GM12878 (cell line): ENCODE data around the gene GALNT17. TPM values are rescaled to one million over a fixed set of nuclear protein-coding genes. Genes with fewer than 3 reads are reported as not detected.

Source experiments
- ATAC-seq: fragments of 200-7000 bp; cut with Tn5 transposase; 3 replicates; pipeline ENCODE4 v1.9.1; 2020; ENCODE audit warnings: mild to moderate bottlenecking, moderate library complexity
- BruUV-seq: library from RNA; stranded (reverse); fragments of 400-500 nt; replicated peaks from 2 replicates; lab custom pipeline; 2021; lab: Mats Ljungman, UMichigan
- CTCF ChIA-PET: fragments of 300-600 bp; sonication (Branson Sonifier 250); formaldehyde crosslinking; extraction: SDS; loops from one replicate; lab custom pipeline; 2021; ENCODE audit warnings: inconsistent platforms; lab: Yijun Ruan, JAX
- POLR2A ChIA-PET: fragments of 350-600 bp; formaldehyde crosslinking; extraction: SDS; loops from one replicate; lab custom pipeline; 2021; ENCODE audit warnings: inconsistent platforms; lab: Charles Lee
- RAD21 ChIA-PET: fragments of 300-600 bp; sonication (Branson Sonifier 250); formaldehyde crosslinking; loops from one replicate; lab custom pipeline; 2023; ENCODE audit warnings: antibody characterized with exemption; ENCODE audit not compliant: unreplicated experiment; lab: Charles Lee
- SMC1A ChIA-PET: fragments of 300-600 bp; sonication (Branson Sonifier 250); formaldehyde crosslinking; loops from one replicate; lab custom pipeline; 2023; ENCODE audit not compliant: unreplicated experiment, uncharacterized antibody; lab: Charles Lee
- DNase-seq: peaks from one replicate; pipeline ENCODE4 v3.0.0-alpha.2; 2011; ENCODE audit warnings: low read depth, low spot score
- FAIRE-seq: peaks from 3 replicates; lab custom pipeline; 2011; peaks lifted over from hg19 to GRCh38; lab: Jason Lieb, UNC
- H2AFZ ChIP-seq: 2 replicates; pipeline ENCODE4 v1.6.0; 2011; ENCODE audit warnings: low read depth, low read length, control low read depth; ENCODE audit not compliant: control insufficient read depth
- H3K27ac ChIP-seq: 2 replicates; pipeline ENCODE4 v1.5.1; 2011; ENCODE audit warnings: control low read depth; ENCODE audit not compliant: control insufficient read depth, insufficient read depth
- H3K27me3 ChIP-seq, 2 experiments: replicated peaks in 1 of 2; 2 replicates each; pipeline versions ENCODE4 v1.6.0 to v1.6.1; 2011; ENCODE audit warnings: low read length in 1 of 2; ENCODE audit not compliant: control insufficient read depth in 2 of 2, insufficient read depth in 2 of 2
- H3K36me3 ChIP-seq, 2 experiments: 2 replicates each; pipeline ENCODE4 v1.5.1; 2011; ENCODE audit warnings: low read length in 1 of 2; ENCODE audit not compliant: control insufficient read depth in 2 of 2, insufficient read depth in 2 of 2
- H3K4me1 ChIP-seq: 2 replicates; pipeline ENCODE4 v1.6.1; 2011; ENCODE audit warnings: mild to moderate bottlenecking, low read length, moderate library complexity, mixed read lengths; ENCODE audit not compliant: control insufficient read depth, insufficient read depth
- H3K4me2 ChIP-seq: 2 replicates; pipeline ENCODE4 v1.6.0; 2011; ENCODE audit warnings: control low read depth; ENCODE audit not compliant: control insufficient read depth, insufficient read depth
- H3K4me3 ChIP-seq: fragments of 200-600 bp; sonication (generic); 2 replicates; pipeline ENCODE4 v1.5.1; 2016
- H3K79me2 ChIP-seq: 2 replicates; pipeline ENCODE4 v1.6.0; 2011; ENCODE audit warnings: low read length; ENCODE audit not compliant: control insufficient read depth, insufficient read depth
- H3K9ac ChIP-seq: 2 replicates; pipeline ENCODE4 v1.8.0; 2011; ENCODE audit warnings: low read length, control low read depth, mixed read lengths; ENCODE audit not compliant: control insufficient read depth, insufficient read depth
- H3K9me3 ChIP-seq: replicated peaks from 3 replicates; pipeline ENCODE4 v1.5.1; 2011; ENCODE audit warnings: mild to moderate bottlenecking, low read length; ENCODE audit not compliant: control insufficient read depth, insufficient read depth
- H4K20me1 ChIP-seq: 2 replicates; pipeline ENCODE4 v1.6.0; 2011; ENCODE audit not compliant: control insufficient read depth, insufficient read depth
- CREM ChIP-seq: IDR thresholded peaks from 2 replicates; pipeline ENCODE4 v1.6.1; 2014; ENCODE audit warnings: antibody characterized with exemption, low read depth
- CTCF ChIP-seq, 3 experiments: IDR thresholded peaks in 2 of 3; conservative IDR thresholded peaks in 1 of 3; 2 replicates each; pipeline ENCODE4 v1.5.1; 2011; ENCODE audit warnings: low read depth in 3 of 3, low read length in 3 of 3, mild to moderate bottlenecking in 3 of 3, control low read depth in 2 of 3, moderate library complexity in 2 of 3, inconsistent platforms in 1 of 3, mixed read lengths in 1 of 3; ENCODE audit not compliant: control insufficient read depth in 2 of 3, insufficient read depth in 1 of 3; ENCODE audit errors: extremely low read depth in 1 of 3
- DPF2 ChIP-seq: fragments of 450-650 bp; IDR thresholded peaks from 2 replicates; pipeline ENCODE4 v1.6.1; 2017; ENCODE audit warnings: mild to moderate bottlenecking
- JUNB ChIP-seq: IDR thresholded peaks from 2 replicates; pipeline ENCODE4 v1.6.1; 2016; ENCODE audit warnings: antibody characterized with exemption, mild to moderate bottlenecking
- KDM1A ChIP-seq: fragments of 200-600 bp; sonication (generic); IDR thresholded peaks from 2 replicates; pipeline ENCODE4 v1.6.1; 2016; ENCODE audit warnings: borderline replicate concordance
- MYC ChIP-seq: IDR thresholded peaks from 2 replicates; pipeline ENCODE4 v1.6.1; 2011; ENCODE audit warnings: mild to moderate bottlenecking, low read length, moderate library complexity, inconsistent platforms; ENCODE audit not compliant: insufficient read depth, insufficient replicate concordance, insufficient read length, severe bottlenecking
- NFXL1 ChIP-seq: fragments of 450-650 bp; IDR thresholded peaks from 2 replicates; pipeline ENCODE4 v1.6.1; 2017; ENCODE audit warnings: antibody characterized with exemption, mild to moderate bottlenecking, borderline replicate concordance
- NFYA ChIP-seq: IDR thresholded peaks from 2 replicates; pipeline ENCODE4 v1.6.1; 2011; ENCODE audit warnings: low read depth, mild to moderate bottlenecking, low read length, improper control_type of control experiment, borderline replicate concordance
- NKRF ChIP-seq: fragments of 450-650 bp; conservative IDR thresholded peaks from 2 replicates; pipeline ENCODE4 v1.6.1; 2017; ENCODE audit warnings: mild to moderate bottlenecking, moderate library complexity
- ZBTB4 ChIP-seq: fragments of 450-650 bp; formaldehyde crosslinking; IDR thresholded peaks from 2 replicates; pipeline ENCODE4 v1.4.0; 2022; ENCODE audit warnings: mild to moderate bottlenecking, moderate library complexity
- ZBTB40 ChIP-seq: fragments of 450-650 bp; IDR thresholded peaks from 2 replicates; pipeline ENCODE4 v1.6.1; 2016; ENCODE audit warnings: mild to moderate bottlenecking, moderate library complexity, borderline replicate concordance
- WGBS: methylation state at CpG from one replicate; pipeline ENCODE4 v1.1.6; 2016; ENCODE audit warnings: low lambda C conversion rate; ENCODE audit not compliant: insufficient replicate concordance, insufficient coverage; ENCODE audit errors: missing lambda C conversion rate; 5-methylcytosine and 5-hydroxymethylcytosine counted together
- in situ Hi-C: fragments of 300-500 bp; cut with MboI; formaldehyde crosslinking; loops from 9 replicates; pipeline ENCODE4 v1.14.3; 2018; ENCODE audit warnings: mixed read lengths
- intact Hi-C: fragments of 100-400 bp; cut with micrococcal nuclease; formaldehyde crosslinking; loops from one replicate; pipeline ENCODE4 v1.14.2; 2022; ENCODE audit not compliant: unreplicated experiment
- polyA plus RNA-seq, 11 experiments: library from polyadenylated mRNA; depleted of rRNA in 4 of 11; unstranded in 6 of 11; stranded (reverse) in 5 of 11; fragments of >200 nt; fragmentation: Nextera tagmentation in 4 of 11; fragmentation: Illumina TruSeq in 1 of 11; extraction: Ambion mirVana in 4 of 11; extraction: Trizol in 1 of 11; gene quantifications; 1 replicate in 1 of 11; 2 replicates in 10 of 11; pipeline versions ENCODE4 v1.2.1 to v1.2.3, GENCODE V29; 2011 to 2016; ENCODE audit warnings: inconsistent platforms in 2 of 11, missing spikeins in 2 of 11, low read depth in 1 of 11
- total RNA-seq, 4 experiments: library from RNA; depleted of rRNA in 3 of 4; stranded (reverse); fragments of >200 nt in 3 of 4; fragmentation: Illumina TruSeq in 1 of 4; extraction: Trizol in 1 of 4; gene quantifications; 2 replicates each; pipeline versions ENCODE4 v1.2.1 to v1.2.3, GENCODE V29; 2013 to 2021

GALNT17 gene
- total and polyA plus RNA-seq, 10 of the 15 experiments (the other 5 are each of a cell fraction or from before 2014, with no cell fraction given) = 0.12 to 0.15 TPM; not detected in 8

GRCh38 chr7:71563276-71563675 lies 431.3 kb downstream of the GALNT17 start (continued):
- TF ChIP-seq CTCF (IDR thresholded peaks at IDR 0.05 in 2 of 3, conservative IDR thresholded peaks at IDR 0.05 in 1 of 3; ENCODE audit: control insufficient read depth in 2 of 3, extremely low read depth in 1 of 3, insufficient read depth in 1 of 3, low read depth in 3 of 3, low read length in 3 of 3) = no peak
- no peak for TF ChIP-seq KDM1A

GRCh38 chr7:71566376-71566775 lies 434.4 kb downstream of the GALNT17 start:
- BruUV-seq = no TSS peak
- ChIA-PET POLR2A (no interaction called here), SMC1A (no interaction called here), RAD21 (no interaction called here), CTCF (no interaction called here)
- Histone ChIP-seq H3K9ac (no peak overlapping the region), H3K9me3 (no peaks in the 10 kb centered on the region; the same call in 2 of the 3 replicates), H3K4me2 (no peak overlapping the region), H3K4me1 (no peaks in the 10 kb centered on the region), H2AFZ (no peak overlapping the region), H4K20me1 (no peaks in the 10 kb centered on the region), H3K27me3 (no peaks in the 10 kb centered on the region), H3K4me3 (no peak overlapping the region), H3K79me2 (no peaks in the 10 kb centered on the region), H3K36me3 (no peaks in the 10 kb centered on the region), H3K27ac (no peak overlapping the region)
- WGBS = 37% methylated on average over 7 of the region's 8 CpGs
- in situ Hi-C loops (no loop called here), intact Hi-C loops (no loop called here)
- ATAC-seq (no peak), FAIRE-seq (no peak), DNase-seq (no peak)
- TF ChIP-seq MYC = no peak
- no peak for TF ChIP-seq CREM
- TF ChIP-seq ZBTB4 = no peak
- TF ChIP-seq NFXL1 = no peak
- no peak for TF ChIP-seq NKRF
- no peak for TF ChIP-seq NFYA
- TF ChIP-seq ZBTB40 = no peak
- no peak for TF ChIP-seq JUNB
- no peak for TF ChIP-seq DPF2
